C4-2B (cell line): ENCODE results near the gene ANKS1B.

Experiments used
- H3K27ac ChIP-seq: fragments of 450-650 bp; 2 replicates; pipeline ENCODE4 v1.5.1; 2017
- ZFX ChIP-seq: fragments of 450-650 bp; IDR thresholded peaks from 2 replicates; pipeline ENCODE4 v1.6.1; 2017
- TF ChIP-seq, protein P1 (sequence below): fragments of 450-650 bp; conservative IDR thresholded peaks from 2 replicates; pipeline ENCODE4 v1.5.1; 2017; ENCODE audit warnings: mild to moderate bottlenecking

Gene ANKS1B

DNA sequence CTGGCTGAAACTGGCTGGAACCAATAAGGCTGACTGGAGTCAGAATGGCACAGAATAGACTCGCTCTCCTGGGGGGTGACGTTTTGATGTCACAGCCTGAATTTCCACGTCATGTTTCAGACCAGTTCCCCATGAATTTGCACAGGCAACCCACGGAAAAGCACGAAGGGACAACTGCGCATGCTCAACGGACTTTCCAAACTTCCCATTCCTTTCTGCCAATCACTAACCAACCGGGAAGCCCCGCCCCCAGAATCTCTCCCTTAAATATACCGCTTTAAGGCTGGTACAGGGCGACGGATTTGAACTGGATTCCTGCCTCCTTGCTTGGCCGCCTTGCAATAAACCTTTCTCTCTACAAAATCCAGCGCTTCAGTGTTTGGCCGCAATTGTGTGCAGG, 904.9 kb downstream of the ANKS1B start:
- TF ChIP-seq, protein P1, sequence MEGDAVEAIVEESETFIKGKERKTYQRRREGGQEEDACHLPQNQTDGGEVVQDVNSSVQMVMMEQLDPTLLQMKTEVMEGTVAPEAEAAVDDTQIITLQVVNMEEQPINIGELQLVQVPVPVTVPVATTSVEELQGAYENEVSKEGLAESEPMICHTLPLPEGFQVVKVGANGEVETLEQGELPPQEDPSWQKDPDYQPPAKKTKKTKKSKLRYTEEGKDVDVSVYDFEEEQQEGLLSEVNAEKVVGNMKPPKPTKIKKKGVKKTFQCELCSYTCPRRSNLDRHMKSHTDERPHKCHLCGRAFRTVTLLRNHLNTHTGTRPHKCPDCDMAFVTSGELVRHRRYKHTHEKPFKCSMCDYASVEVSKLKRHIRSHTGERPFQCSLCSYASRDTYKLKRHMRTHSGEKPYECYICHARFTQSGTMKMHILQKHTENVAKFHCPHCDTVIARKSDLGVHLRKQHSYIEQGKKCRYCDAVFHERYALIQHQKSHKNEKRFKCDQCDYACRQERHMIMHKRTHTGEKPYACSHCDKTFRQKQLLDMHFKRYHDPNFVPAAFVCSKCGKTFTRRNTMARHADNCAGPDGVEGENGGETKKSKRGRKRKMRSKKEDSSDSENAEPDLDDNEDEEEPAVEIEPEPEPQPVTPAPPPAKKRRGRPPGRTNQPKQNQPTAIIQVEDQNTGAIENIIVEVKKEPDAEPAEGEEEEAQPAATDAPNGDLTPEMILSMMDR, result no peak
- no peak for TF ChIP-seq ZFX
- H3K27ac ChIP-seq, result no peak overlapping the region

DNA sequence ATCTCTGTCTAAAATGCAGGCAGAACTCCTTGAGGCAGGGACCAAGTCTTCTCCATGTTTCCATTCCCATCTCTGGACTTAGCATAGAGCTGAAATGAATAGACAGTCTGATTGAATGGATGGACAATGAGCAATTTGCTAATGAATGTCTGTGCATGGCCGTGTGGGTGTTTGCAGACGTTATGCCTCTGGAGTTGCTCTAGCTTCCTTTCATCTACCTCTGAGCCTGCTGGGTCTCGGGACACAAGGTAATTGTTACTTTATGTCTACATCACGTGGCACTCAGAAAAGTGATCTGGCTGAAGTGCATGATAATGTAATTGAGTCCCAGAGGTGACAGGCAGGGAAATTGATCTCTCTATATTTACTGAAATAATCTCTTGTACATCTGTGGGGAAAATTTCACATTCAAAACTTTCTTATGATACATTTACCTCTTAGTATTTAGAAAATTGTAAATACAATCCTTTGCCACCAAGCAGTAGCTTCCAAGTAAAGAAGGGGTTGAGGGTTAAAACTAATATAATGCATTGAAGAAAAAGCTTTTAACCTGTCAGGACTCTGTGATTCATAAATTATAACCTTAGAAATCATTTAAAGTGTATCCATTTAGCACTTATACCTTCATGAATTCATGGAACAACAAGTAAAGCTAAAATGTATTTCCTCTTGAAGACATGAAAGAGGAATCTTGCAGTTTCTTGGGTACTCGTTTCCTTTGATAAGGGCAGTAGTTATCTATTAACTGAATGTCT, 915.6 kb downstream of the ANKS1B start:
- no peak overlapping the region for H3K27ac ChIP-seq
- no peak for TF ChIP-seq ZFX
- TF ChIP-seq, protein P1, result no peak

DNA sequence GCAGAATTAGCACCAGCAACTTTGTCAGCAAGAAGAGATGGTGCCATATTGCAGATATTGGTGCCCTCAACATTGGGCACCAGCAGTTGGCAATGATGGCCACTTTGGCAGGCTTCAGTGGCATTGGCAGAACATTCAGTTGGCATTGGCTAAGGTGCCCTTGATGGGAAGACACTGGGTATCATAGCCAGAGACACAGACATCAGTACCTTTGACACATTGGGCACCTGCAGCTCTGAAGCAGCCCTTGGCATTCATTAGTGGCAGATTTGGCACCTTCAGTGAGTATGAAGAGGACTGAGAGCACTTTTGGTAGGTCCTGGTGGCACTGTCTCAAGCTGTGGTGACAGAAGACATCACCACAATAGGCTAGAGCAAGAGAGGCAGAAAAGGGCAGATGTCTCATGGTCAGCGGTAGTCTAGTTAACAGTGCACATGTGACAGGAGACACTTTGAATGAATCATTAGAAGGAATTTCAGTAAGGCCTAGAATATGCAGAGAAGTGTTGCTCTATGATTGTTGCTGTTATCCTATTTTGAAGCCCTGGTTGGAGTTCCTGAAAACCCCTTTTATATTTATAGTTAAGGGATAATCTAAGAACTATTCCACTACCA, 917.5 kb downstream of the ANKS1B start:
- no peak for TF ChIP-seq ZFX
- TF ChIP-seq, protein P1, result no peak
- no peak overlapping the region for H3K27ac ChIP-seq

DNA sequence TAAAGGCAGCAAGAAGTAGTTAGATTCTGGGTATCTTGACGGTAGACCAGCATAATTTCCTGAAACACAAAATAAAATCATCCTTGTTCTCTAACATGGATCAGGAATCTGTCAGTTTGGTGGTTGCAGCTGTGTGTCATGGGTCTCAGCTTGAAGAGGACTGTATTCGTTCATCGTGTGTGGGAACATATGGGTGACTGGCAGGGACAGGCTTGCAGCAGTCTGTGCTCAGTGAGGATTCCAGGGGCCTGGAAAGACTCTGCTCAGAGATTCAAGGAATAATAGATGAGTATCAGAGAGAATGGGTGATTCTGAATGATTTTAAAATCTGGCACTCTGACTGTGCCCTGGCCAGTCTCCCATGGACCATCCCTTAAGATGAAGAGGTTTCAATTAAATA, 918.0 kb downstream of the ANKS1B start:
- no peak overlapping the region for H3K27ac ChIP-seq
- TF ChIP-seq ZFX, result no peak
- TF ChIP-seq, protein P1, result no peak

DNA sequence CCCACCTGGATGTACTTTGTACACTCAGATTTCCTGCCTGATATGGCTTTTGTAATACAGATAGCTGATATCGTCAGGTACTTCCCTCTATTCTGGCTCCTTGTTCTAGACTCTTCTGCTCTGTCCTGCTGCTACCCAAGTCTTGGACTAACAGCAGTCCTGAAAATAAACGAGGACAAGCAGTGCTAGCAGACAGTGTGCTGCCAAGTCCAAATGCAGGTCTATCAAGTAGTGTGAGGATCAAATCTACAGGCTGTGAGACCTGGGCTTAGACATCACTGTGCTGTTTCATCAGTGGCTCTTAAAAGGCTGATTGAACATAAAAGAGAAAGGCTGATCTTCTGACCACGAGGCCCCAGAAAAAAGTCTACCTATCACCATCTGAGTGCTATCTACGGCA, 921.6 kb downstream of the ANKS1B start:
- TF ChIP-seq, protein P1, result no peak
- TF ChIP-seq ZFX, result no peak
- no peak overlapping the region for H3K27ac ChIP-seq

DNA sequence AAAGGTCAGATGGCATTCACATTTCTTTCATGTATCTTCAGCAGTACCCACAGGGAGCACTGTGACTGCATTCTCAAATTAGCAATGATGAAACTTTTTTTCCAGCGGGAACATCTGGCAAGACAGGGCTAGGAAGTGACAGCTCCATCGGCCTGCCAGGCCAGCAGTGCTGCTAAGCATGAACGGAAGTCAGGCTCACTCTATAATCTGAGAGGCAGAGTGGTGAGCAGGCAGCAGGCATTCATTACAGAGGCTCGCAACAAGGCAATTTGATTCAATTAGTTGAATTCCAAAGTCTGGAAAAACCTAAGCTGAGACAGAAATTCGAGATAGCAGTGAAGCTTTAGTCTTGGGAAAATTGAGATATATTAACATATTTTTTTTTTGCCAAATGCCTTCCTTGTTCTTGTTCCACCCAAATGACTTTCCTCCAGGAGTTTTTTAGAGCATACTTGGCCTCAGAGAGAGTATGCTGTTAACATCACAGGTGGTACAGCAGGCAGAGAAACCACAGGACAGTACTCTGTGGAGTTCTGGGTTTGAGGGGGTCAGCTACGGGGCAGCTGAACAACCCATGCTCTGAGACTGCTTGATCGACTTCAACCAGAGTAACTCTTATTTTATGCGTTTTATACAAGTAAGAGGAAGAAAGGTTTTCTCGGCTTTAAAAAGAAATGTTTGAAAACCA, 924.8 kb downstream of the ANKS1B start:
- TF ChIP-seq, protein P1, result no peak
- TF ChIP-seq ZFX, result no peak
- no peak overlapping the region for H3K27ac ChIP-seq

DNA sequence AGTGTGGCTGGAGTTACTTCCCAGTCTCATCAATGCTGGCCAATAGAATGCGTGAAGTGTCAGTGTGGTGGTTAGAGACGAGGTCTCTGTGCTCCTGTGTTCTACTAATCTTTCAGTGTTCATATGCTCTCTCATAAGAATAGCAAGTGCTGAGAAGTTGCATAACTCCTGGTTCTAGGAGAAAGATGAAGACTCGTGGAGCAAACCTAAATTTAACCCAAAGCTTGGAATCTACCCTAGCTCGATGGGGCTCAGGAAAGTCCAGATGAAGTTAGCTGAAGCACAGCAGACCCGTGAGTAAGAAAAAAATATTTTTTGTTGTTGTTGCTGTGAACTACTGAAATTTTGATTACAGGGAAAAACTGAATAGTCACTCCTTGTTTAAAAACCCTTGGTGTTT, 927.1 kb downstream of the ANKS1B start:
- TF ChIP-seq, protein P1, result no peak
- no peak for TF ChIP-seq ZFX
- no peak overlapping the region for H3K27ac ChIP-seq
